GM21526 (cell line): Measurements from ENCODE around the gene TMEM106A.
A peak's percentile ranks its signal among the peaks of the same experiment; 100 is the strongest.
"Not testable (repeated sequence)": the region's sequence is repeated elsewhere in the genome, so short reads cannot be mapped to it uniquely, and the experiment has no call there.

Experiments used
- ATAC-seq: cut with Tn5 transposase; IDR thresholded peaks from one replicate; pipeline ENCODE4 v1.9.1; 2021; ENCODE audit warnings: moderate library complexity; ENCODE audit not compliant: unreplicated experiment, low FRiP score

TMEM106A gene, protein sequence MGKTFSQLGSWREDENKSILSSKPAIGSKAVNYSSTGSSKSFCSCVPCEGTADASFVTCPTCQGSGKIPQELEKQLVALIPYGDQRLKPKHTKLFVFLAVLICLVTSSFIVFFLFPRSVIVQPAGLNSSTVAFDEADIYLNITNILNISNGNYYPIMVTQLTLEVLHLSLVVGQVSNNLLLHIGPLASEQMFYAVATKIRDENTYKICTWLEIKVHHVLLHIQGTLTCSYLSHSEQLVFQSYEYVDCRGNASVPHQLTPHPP

GRCh38 chr17:43211480-43212402 lies at the start of gene TMEM106A:
TMEM106A (plus strand) TSS chr17:43211875; CDS start chr17:43213042, 1,167 bp downstream.
- ATAC-seq = peak; percentile 68

GRCh38 chr17:43165971-43166370 lies 45.7 kb upstream of the TMEM106A start:
- ATAC-seq = not testable (repeated sequence)

- peak; percentile 29 for ATAC-seq
These were observed 42.0 kb upstream of the TMEM106A start for GRCh38 chr17:43169561-43170139.

DNA sequence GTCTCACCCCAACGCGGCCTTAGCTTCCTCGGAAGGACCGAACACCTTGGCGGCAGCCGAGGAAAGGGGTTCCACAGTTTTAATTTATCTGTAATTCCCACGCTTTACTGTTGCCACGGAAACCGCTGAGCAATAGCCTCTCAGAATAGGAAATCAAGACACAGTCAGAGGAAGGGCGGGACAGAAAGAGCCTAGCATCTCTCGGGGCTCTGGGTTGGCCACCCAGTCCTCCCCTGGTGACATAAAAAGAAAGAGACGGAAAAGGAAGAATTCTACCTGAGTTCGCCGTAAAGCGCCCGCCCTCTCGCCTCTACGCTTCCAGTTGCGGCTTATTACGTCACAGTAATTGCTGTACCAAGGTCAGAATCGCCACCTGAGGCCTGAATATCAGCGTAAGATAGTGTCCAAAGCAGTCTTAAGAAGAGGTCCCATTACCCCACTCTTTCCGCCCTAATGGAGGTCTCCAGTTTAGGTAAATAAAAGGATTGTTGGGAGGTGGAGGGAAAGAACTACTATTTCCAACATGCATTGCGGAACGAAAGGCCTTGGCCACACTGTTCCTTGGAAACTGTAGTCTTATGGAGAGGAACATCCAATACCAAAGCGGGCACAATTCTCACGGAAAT lies 41.4 kb upstream of the TMEM106A start:
- ATAC-seq = peak; percentile 56

- ATAC-seq = peak; percentile 69
These were observed 40.7 kb upstream of the TMEM106A start, which contains the start of gene NBR1 for GRCh38 chr17:43170766-43171585. NBR1 (plus strand) TSS chr17:43171214; CDS start chr17:43175800, 4,586 bp downstream.

DNA sequence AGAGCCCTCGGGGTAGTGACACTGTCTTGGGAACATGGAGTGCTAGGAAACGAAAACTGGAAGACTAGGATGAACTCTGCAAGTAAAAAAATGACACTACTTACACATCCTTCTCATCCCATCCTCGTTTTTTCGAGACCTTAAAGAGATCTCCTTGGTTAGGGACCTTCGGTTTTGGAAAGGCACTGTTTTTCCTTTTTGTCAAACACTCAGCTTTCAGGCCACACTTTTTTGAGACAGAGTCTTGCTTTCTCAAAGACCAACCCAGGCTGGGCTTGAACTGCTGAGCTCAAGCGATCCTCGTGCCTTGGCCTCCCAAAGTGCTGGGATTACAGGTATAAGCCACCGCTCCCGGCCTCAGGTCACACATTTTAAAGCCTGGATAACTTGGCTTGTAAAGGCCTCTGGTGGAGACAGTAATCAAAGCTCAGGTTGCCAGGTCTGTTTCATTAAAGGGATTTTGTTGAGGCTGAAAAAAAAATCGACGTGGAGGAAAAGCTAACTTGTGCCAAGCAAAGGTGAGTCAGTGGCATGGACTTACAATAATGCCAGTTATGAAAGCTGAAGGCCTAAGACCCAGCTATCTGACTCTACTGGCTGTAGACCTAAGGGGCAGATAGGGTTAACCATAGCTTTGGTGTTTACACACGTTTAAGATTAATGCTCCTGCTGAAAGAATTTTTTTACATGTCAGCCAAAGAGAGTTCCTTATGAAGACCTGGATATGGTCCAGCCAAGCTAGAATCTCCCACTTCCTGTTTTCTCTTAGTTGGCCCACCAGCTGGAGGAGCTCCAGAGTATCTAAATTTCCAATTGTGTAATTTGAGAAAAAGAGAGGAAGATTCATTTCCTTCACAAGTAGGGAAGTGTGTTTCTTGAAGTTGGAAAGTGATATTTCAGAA lies 39.8 kb upstream of the TMEM106A start:
- no peak for ATAC-seq

GRCh38 chr17:43175213-43176118 lies 36.2 kb upstream of the TMEM106A start:
- ATAC-seq = no peak

- ATAC-seq = no peak
These were observed 35.5 kb upstream of the TMEM106A start for GRCh38 chr17:43176119-43176570.

DNA sequence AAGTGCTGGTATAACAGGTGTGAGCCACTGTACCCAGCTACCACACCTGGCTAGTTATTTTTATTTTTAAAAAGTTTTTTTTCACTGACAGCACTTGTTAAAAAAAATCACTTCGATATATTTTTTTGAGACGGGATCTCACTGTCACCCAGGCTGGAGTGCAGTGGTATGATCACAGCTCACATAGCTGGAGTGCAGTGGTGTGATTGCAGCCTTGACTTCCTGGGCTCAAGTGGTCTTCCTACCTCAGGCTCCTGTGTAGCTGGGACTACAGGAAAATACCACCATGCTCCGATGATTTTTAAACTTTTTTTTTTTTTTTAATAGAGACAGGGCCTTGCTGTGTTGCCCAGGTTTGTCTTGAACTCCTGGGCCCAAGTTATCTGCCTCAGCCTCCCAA lies 27.8 kb upstream of the TMEM106A start:
- ATAC-seq = no peak

DNA sequence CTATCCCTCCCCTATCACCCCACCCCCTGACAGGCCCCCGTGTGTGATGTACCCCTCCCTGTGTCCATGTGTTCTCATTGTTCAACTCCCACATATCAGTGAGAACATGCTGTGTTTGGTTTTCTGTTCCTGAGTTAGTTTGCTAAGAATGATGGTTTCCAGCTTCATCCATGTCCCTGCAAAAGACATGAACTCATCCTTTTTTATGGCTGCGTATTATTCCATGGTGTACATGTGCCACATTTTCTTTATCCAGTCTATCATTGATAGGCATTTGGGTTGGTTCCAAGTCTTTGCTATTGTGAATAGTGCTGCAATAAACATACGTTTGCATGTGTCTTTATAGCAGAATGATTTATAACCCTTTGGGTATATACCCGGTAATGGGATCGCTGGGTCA lies 25.0 kb upstream of the TMEM106A start:
- ATAC-seq = not testable (repeated sequence)

DNA sequence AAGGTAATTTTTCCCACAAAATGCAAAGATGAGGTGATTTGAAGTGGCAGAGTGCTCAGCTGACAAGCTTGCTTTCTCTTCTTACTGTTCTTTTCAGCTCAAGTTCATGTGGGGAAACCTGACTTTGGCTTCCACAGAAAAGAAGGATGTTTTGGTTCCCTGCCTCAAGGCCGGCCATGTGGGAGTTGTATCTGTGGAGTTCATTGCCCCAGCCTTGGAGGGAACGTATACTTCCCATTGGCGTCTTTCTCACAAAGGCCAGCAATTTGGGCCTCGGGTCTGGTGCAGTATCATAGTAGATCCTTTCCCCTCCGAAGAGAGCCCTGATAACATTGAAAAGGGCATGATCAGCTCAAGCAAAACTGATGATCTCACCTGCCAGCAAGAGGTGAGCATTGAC lies 18.4 kb upstream of the TMEM106A start:
- ATAC-seq = no peak

DNA sequence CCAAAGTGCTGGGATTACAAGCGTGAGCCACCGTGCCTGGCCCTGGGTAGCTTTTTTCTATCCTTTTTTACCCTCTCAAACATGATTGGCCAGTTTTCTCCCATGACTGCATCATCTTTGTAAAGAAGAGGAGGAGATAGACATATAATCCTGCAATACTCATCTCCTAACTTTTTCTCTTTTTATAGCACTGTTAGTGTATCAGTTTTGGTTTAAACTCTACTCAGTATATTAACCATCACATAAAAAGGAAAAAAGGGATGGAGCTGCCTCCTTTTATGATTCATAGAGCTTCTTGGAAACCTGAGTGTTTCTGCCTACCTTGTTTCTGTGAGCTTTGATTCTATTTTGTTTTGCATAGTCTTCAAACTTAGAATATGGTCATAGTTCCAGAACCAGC lies 12.0 kb upstream of the TMEM106A start:
- no peak for ATAC-seq

- ATAC-seq = no peak
These were observed 11.5 kb upstream of the TMEM106A start for GRCh38 chr17:43200127-43200526.

DNA sequence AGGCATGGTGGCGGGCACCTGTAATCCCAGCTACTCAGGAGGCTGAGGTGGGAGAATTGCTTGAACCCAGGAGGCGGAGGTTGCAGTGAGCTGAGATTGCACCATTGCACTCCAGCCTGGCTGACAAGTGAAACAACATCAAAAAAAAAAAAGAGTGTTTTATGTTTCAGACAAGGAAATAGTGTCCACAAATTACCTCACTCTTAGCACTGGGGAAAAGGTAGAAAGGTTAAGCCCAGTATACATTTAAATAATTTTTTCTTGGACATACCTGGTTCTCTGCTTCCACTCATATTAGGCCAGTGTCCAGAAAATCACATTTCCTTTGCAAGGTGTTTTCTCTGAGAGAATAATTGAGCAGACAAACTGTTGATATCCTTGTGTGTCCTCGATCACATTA lies 8.7 kb upstream of the TMEM106A start:
- not testable (repeated sequence) for ATAC-seq

DNA sequence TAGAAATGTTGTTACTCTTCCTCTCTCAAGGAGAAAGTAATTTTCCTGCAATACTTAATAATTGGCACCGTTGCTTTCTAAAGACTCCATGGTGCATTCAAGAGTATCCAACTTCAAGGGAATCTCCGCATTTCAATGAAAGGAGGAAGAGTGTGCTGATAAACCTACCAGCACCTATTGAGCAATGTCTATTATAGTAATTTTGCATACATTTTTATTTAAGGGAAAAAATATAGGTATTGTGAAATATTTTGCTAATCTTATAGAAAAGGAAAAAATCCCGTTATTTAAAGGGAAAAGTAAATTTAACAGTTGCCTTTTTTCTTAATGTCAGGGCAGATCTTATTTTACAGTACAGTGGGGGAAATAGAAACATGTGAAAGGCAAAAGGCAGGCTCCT lies 1.1 kb upstream of the TMEM106A start:
- no peak for ATAC-seq

DNA sequence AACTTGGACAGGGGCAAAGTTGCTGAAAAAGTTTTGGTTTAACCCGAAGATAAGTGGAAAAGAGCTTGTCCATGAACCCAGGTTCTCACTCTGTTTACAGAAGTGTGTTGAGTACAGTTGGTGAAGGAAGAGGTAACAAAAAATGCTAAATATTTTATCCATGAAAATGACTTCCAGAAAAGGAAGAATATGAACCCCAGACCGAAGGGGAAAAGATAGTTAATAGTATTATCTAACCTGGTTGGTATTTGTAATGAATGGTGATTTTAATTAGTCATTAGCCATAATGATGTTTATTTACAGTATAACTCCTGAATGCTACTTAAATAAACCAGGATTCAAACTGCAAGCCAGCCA lies 574 bp upstream of the TMEM106A start:
- no peak for ATAC-seq

DNA sequence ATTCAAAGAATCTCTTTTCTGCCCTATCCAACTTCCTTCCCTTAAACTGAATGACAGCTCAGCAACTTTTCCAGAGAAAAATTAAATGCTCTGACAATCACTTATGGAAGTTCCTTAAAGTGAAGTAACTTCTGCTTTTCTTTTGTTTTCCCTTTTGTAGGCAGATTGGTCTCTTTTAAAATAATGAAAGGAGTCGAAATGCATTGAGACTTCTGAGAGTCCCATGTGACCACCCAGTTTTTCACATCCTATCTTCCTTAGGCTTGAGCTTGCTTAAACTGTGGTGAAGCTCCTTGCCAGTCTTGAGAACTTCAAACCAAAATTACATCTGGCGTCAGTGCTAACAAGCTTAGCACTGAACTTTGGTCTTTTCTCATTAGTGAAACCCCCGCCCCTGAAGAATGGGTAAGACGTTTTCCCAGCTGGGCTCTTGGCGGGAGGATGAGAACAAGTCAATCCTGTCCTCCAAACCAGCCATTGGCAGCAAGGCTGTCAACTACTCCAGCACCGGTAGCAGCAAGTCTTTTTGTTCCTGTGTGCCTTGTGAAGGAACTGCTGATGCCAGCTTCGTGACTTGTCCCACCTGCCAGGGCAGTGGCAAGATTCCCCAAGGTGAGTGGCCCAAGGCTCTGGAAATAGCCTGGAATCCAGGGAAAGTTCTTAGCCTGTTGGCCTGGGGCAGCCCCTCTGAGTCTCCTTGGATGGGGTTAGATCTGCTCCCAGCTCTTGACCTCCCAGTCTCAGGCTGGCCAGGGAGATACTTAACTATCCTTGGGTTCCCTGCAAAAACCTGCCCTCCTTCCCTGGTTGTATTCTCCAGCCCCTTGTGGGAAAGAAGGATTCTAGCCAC lies 1.2 kb downstream of the TMEM106A start:
- no peak for ATAC-seq
